HepG2 (cell line): ENCODE results near the gene PRMT6. TPM values are rescaled to one million over a fixed set of nuclear protein-coding genes. Genes with fewer than 3 reads are reported as not detected.

Experiments used
- CREB3 ChIP-seq: sonication (generic); formaldehyde crosslinking; IDR thresholded peaks from 2 replicates; pipeline ENCODE4 v1.5.0; 2020; ENCODE audit warnings: missing genetic modification reagents
- CREBL2 ChIP-seq: sonication (generic); formaldehyde crosslinking; IDR thresholded peaks from 2 replicates; pipeline ENCODE4 v1.8.1; 2023; ENCODE audit warnings: missing genetic modification reagents, mild to moderate bottlenecking, borderline replicate concordance
- PRDM15 ChIP-seq: sonication (generic); formaldehyde crosslinking; IDR thresholded peaks from 2 replicates; pipeline ENCODE4 v1.4.0; 2020; ENCODE audit warnings: missing genetic modification reagents
- TBL1XR1 ChIP-seq: fragments of 150-350 bp; IDR thresholded peaks from 2 replicates; pipeline ENCODE4 v1.6.1; 2014; ENCODE audit warnings: borderline replicate concordance, low read length; ENCODE audit not compliant: partially characterized antibody
- TGIF2 ChIP-seq: IDR thresholded peaks from 2 replicates; pipeline ENCODE4 v1.6.1; 2016; ENCODE audit warnings: control low read depth, missing compliant biosample characterization
- ZNF329 ChIP-seq: sonication (generic); formaldehyde crosslinking; IDR thresholded peaks from 2 replicates; pipeline ENCODE4 v1.9.0; 2021; ENCODE audit warnings: low read depth, mild to moderate bottlenecking, missing genetic modification reagents
- ZNF33B ChIP-seq: sonication (generic); formaldehyde crosslinking; IDR thresholded peaks from 2 replicates; pipeline ENCODE4 v1.5.1; 2020; ENCODE audit warnings: mild to moderate bottlenecking, missing genetic modification reagents
- ZNF430 ChIP-seq: sonication (generic); formaldehyde crosslinking; IDR thresholded peaks from 2 replicates; pipeline ENCODE4 v1.9.0; 2021; ENCODE audit warnings: mild to moderate bottlenecking, missing genetic modification reagents
- ZNF569 ChIP-seq: sonication (generic); formaldehyde crosslinking; IDR thresholded peaks from 2 replicates; pipeline ENCODE4 v1.5.0; 2020; ENCODE audit warnings: mild to moderate bottlenecking, missing genetic modification reagents, moderate library complexity, borderline replicate concordance
- ZNF605 ChIP-seq: sonication (generic); formaldehyde crosslinking; IDR thresholded peaks from 2 replicates; pipeline ENCODE4 v1.8.0; 2022; ENCODE audit warnings: mild to moderate bottlenecking, missing genetic modification reagents
- polyA plus RNA-seq, 8 experiments: library from polyadenylated mRNA; depleted of rRNA in 3 of 8; stranded (reverse) in 7 of 8; unstranded in 1 of 8; fragments of >200 nt; fragmentation: Illumina TruSeq in 4 of 8; extraction: Trizol in 4 of 8; gene quantifications; 2 replicates each; pipeline versions ENCODE4 v1.2.1 to v1.2.3, GENCODE V29; 2011 to 2016; ENCODE audit warnings: low read depth in 4 of 8, missing spikeins in 1 of 8, mixed read lengths in 1 of 8; ENCODE audit not compliant: insufficient read depth in 1 of 8
- total RNA-seq, 5 experiments: library from RNA; depleted of rRNA; stranded (reverse); fragments of >200 nt; fragmentation: Illumina TruSeq; extraction: Trizol; gene quantifications; 2 replicates each; pipeline ENCODE4 v1.2.3, GENCODE V29; 2016; ENCODE audit warnings: low read depth in 1 of 5
- TF ChIP-seq, protein P1 (sequence below), 2 experiments: fragments of 450-650 bp in 1 of 2; sonication (generic) in 1 of 2; formaldehyde crosslinking in 1 of 2; IDR thresholded peaks; 2 replicates each; pipeline versions ENCODE4 v1.6.1 to v1.8.0; 2016 to 2022; ENCODE audit warnings: antibody characterized with exemption in 1 of 2, mild to moderate bottlenecking in 1 of 2, missing genetic modification reagents in 1 of 2
- TF ChIP-seq, protein P2 (sequence below): sonication (generic); formaldehyde crosslinking; IDR thresholded peaks from 2 replicates; pipeline ENCODE4 v1.9.0; 2021; ENCODE audit warnings: missing genetic modification reagents, borderline replicate concordance

The PRMT6 gene
- total and polyA plus RNA-seq, 2 of the 13 experiments (the other 11 are each of a cell fraction or from before 2014, with no cell fraction given) = 8.1 to 15.8 TPM

DNA sequence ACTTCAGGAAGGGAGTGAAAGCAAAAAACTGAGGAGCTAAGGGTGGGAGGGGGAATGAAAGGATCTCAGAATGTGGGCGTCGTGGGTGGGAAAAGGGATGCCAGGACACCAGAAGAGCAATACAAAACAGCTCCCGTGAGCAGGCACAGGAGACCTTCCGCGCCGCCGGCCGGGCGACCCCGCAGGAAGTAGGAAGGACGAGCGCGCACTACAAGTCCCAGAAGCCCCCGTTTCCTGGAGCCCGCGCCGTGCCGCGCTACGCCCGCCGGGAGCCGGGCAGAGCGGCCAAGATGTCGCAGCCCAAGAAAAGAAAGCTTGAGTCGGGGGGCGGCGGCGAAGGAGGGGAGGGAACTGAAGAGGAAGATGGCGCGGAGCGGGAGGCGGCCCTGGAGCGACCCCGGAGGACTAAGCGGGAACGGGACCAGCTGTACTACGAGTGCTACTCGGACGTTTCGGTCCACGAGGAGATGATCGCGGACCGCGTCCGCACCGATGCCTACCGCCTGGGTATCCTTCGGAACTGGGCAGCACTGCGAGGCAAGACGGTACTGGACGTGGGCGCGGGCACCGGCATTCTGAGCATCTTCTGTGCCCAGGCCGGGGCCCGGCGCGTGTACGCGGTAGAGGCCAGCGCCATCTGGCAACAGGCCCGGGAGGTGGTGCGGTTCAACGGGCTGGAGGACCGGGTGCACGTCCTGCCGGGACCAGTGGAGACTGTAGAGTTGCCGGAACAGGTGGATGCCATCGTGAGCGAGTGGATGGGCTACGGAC is at the start of gene PRMT6 (continued):
- TF ChIP-seq, protein P1, sequence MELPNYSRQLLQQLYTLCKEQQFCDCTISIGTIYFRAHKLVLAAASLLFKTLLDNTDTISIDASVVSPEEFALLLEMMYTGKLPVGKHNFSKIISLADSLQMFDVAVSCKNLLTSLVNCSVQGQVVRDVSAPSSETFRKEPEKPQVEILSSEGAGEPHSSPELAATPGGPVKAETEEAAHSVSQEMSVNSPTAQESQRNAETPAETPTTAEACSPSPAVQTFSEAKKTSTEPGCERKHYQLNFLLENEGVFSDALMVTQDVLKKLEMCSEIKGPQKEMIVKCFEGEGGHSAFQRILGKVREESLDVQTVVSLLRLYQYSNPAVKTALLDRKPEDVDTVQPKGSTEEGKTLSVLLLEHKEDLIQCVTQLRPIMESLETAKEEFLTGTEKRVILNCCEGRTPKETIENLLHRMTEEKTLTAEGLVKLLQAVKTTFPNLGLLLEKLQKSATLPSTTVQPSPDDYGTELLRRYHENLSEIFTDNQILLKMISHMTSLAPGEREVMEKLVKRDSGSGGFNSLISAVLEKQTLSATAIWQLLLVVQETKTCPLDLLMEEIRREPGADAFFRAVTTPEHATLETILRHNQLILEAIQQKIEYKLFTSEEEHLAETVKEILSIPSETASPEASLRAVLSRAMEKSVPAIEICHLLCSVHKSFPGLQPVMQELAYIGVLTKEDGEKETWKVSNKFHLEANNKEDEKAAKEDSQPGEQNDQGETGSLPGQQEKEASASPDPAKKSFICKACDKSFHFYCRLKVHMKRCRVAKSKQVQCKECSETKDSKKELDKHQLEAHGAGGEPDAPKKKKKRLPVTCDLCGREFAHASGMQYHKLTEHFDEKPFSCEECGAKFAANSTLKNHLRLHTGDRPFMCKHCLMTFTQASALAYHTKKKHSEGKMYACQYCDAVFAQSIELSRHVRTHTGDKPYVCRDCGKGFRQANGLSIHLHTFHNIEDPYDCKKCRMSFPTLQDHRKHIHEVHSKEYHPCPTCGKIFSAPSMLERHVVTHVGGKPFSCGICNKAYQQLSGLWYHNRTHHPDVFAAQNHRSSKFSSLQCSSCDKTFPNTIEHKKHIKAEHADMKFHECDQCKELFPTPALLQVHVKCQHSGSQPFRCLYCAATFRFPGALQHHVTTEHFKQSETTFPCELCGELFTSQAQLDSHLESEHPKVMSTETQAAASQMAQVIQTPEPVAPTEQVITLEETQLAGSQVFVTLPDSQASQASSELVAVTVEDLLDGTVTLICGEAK (IDR thresholded peaks at IDR 0.05) = no peak
- TF ChIP-seq, protein P1 (CRISPR knock-in tag; IDR thresholded peaks at IDR 0.05) = peak; percentile 55; the same call in 1 of the 2 replicates
- TF ChIP-seq CREB3 (CRISPR knock-in tag) (0 out of 2 replicates have a peak, but pooled peaks have one; percentile 31), TBL1XR1 (no peak), ZNF569 (CRISPR knock-in tag) (no peak), ZNF430 (CRISPR knock-in tag) (no peak), CREBL2 (CRISPR knock-in tag) (no peak; the same call in 1 of the 2 replicates), PRDM15 (CRISPR knock-in tag) (0 out of 2 replicates have a peak, but pooled peaks have one; percentile 21), ZNF329 (no peak), TGIF2 (CRISPR knock-in tag) (no peak), ZNF33B (CRISPR knock-in tag) (no peak), ZNF605 (no peak; the same call in 1 of the 2 replicates)
- TF ChIP-seq, protein P2, sequence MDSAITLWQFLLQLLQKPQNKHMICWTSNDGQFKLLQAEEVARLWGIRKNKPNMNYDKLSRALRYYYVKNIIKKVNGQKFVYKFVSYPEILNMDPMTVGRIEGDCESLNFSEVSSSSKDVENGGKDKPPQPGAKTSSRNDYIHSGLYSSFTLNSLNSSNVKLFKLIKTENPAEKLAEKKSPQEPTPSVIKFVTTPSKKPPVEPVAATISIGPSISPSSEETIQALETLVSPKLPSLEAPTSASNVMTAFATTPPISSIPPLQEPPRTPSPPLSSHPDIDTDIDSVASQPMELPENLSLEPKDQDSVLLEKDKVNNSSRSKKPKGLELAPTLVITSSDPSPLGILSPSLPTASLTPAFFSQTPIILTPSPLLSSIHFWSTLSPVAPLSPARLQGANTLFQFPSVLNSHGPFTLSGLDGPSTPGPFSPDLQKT (CRISPR knock-in tag) = no peak
